Measurements from ENCODE around the gene MEI4. TPM values are rescaled to one million over a fixed set of nuclear protein-coding genes. Genes with fewer than 3 reads are reported as not detected.

Gene MEI4
- total RNA-seq, 6 donors from 2014 or later = not detected

GRCh38 chr6:77814119-77814518 lies 161.3 kb downstream of the MEI4 start:
- 81 to 93% methylated on average over 1 of the region's 1 CpG for WGBS, 2 donors
- no peak for ATAC-seq (ENCODE audit: low FRiP score in 2 of 2)
- H3K4me1 ChIP-seq = no peaks in the 10 kb centered on the region
- H3K27me3 ChIP-seq = no peaks in the 10 kb centered on the region
- H3K9me3 ChIP-seq = no peaks in the 10 kb centered on the region
- no peak for DNase-seq
- no peak overlapping the region for H3K4me3 ChIP-seq
- H3K27ac ChIP-seq = no peak overlapping the region
- no peaks in the 10 kb centered on the region for H3K36me3 ChIP-seq
- TF ChIP-seq POLR2A (IDR thresholded peaks at IDR 0.05) = no peak
- TF ChIP-seq POLR2AphosphoS5 (IDR thresholded peaks at IDR 0.05) = no peak

- H3K36me3 ChIP-seq = no peaks in the 10 kb centered on the region
- TF ChIP-seq CTCF (IDR thresholded peaks at IDR 0.05) = no peak
- TF ChIP-seq EP300 (IDR thresholded peaks at IDR 0.05) = no peak
- TF ChIP-seq POLR2AphosphoS5 (IDR thresholded peaks at IDR 0.05) = no peak
- no peak for TF ChIP-seq POLR2A (IDR thresholded peaks at IDR 0.05)
Observed at GRCh38 chr6:77815531-77815930, 162.7 kb downstream of the MEI4 start.

GRCh38 chr6:77816766-77817270 lies 164.0 kb downstream of the MEI4 start:
- H3K36me3 ChIP-seq = no peaks in the 10 kb centered on the region
- H3K4me3 ChIP-seq = no peak overlapping the region
- DNase-seq = no peak
- no peaks in the 10 kb centered on the region for H3K9me3 ChIP-seq
- H3K4me1 ChIP-seq = no peaks in the 10 kb centered on the region
- no peaks in the 10 kb centered on the region for H3K27me3 ChIP-seq
- 87 to 90% methylated on average over 2 of the region's 2 CpGs for WGBS, 2 donors
- TF ChIP-seq POLR2A (IDR thresholded peaks at IDR 0.05) (no peak), POLR2AphosphoS5 (IDR thresholded peaks at IDR 0.05) (no peak), CTCF (IDR thresholded peaks at IDR 0.05) (no peak), EP300 (IDR thresholded peaks at IDR 0.05) (no peak)
- no peak for ATAC-seq (ENCODE audit: low FRiP score in 2 of 2)
- H3K27ac ChIP-seq = no peak overlapping the region

More at GRCh38 chr6:77815531-77815930, 162.7 kb downstream of the MEI4 start:
- no peaks in the 10 kb centered on the region for H3K4me1 ChIP-seq
- H3K4me3 ChIP-seq = no peak overlapping the region
- no peak overlapping the region for H3K27ac ChIP-seq
- ATAC-seq (ENCODE audit: low FRiP score in 2 of 2) = no peak
- H3K9me3 ChIP-seq = no peaks in the 10 kb centered on the region
- no peak for DNase-seq
- no peaks in the 10 kb centered on the region for H3K27me3 ChIP-seq

GRCh38 chr6:77822265-77822664 lies 169.4 kb downstream of the MEI4 start:
- WGBS, 2 donors = 72 to 77% methylated on average over 2 of the region's 2 CpGs
- H3K27me3 ChIP-seq = no peaks in the 10 kb centered on the region
- no peaks in the 10 kb centered on the region for H3K4me1 ChIP-seq
- H3K36me3 ChIP-seq = no peaks in the 10 kb centered on the region
- no peak for TF ChIP-seq EP300 (IDR thresholded peaks at IDR 0.05)
- TF ChIP-seq POLR2AphosphoS5 (IDR thresholded peaks at IDR 0.05) = no peak
- TF ChIP-seq POLR2A (IDR thresholded peaks at IDR 0.05) = no peak
- no peak for TF ChIP-seq CTCF (IDR thresholded peaks at IDR 0.05)
- H3K4me3 ChIP-seq = no peak overlapping the region
- H3K9me3 ChIP-seq = no peaks in the 10 kb centered on the region
- no peak overlapping the region for H3K27ac ChIP-seq
- no peak for DNase-seq
- no peak for ATAC-seq (ENCODE audit: low FRiP score in 2 of 2)

- H3K4me3 ChIP-seq = no peak overlapping the region
- H3K27ac ChIP-seq = no peak overlapping the region
- H3K4me1 ChIP-seq = no peaks in the 10 kb centered on the region
- no peak for TF ChIP-seq POLR2AphosphoS5 (IDR thresholded peaks at IDR 0.05)
- TF ChIP-seq CTCF (IDR thresholded peaks at IDR 0.05) = no peak
- no peak for TF ChIP-seq POLR2A (IDR thresholded peaks at IDR 0.05)
- TF ChIP-seq EP300 (IDR thresholded peaks at IDR 0.05) = no peak
- H3K36me3 ChIP-seq = no peaks in the 10 kb centered on the region
- no peaks in the 10 kb centered on the region for H3K27me3 ChIP-seq
- no peak for ATAC-seq (ENCODE audit: low FRiP score in 2 of 2)
- no peak for DNase-seq
- 73 to 84% methylated on average over 2 of the region's 2 CpGs for WGBS, 2 donors
- no peaks in the 10 kb centered on the region for H3K9me3 ChIP-seq
Observed at GRCh38 chr6:77825204-77825603, 172.4 kb downstream of the MEI4 start.

Measured in upper lobe of left lung (tissue), 6 donors.